SJSA1 (cell line): Measurements from ENCODE around the gene PRSS22. TPM values are rescaled to one million over a fixed set of nuclear protein-coding genes. Genes with fewer than 3 reads are reported as not detected.

Source experiments
- DNase-seq, 2 experiments: peaks; one replicate each; pipeline ENCODE4 v3.0.0-alpha.2; 2015 to 2020; ENCODE audit warnings: low spot score in 2 of 2, low read depth in 1 of 2
- H3K27ac ChIP-seq: fragments of 250-450 bp; sonication (Bioruptor Pico); 2 replicates; pipeline ENCODE4 v1.5.1; 2020; ENCODE audit warnings: mild to moderate bottlenecking, moderate library complexity
- H3K27me3 ChIP-seq: fragments of 250-450 bp; sonication (Bioruptor Pico); replicated peaks from 2 replicates; pipeline ENCODE4 v1.5.1; 2020; ENCODE audit warnings: mild to moderate bottlenecking, moderate library complexity
- H3K36me3 ChIP-seq: fragments of 250-450 bp; sonication (Bioruptor Pico); 2 replicates; pipeline ENCODE4 v1.5.1; 2020; ENCODE audit warnings: mild to moderate bottlenecking
- H3K4me1 ChIP-seq: fragments of 250-450 bp; sonication (Bioruptor Pico); replicated peaks from 2 replicates; pipeline ENCODE4 v1.6.1; 2021; ENCODE audit warnings: mild to moderate bottlenecking
- H3K4me3 ChIP-seq: fragments of 250-450 bp; sonication (Bioruptor Pico); 2 replicates; pipeline ENCODE4 v1.5.1; 2020; ENCODE audit warnings: mild to moderate bottlenecking
- H3K9me3 ChIP-seq: fragments of 250-450 bp; sonication (Bioruptor Pico); replicated peaks from 2 replicates; pipeline ENCODE4 v1.5.1; 2020; ENCODE audit warnings: mild to moderate bottlenecking
- total RNA-seq: library from RNA; depleted of rRNA; stranded (reverse); fragments of >200 nt; shearing (Covaris generic); gene quantifications from 2 replicates; pipeline ENCODE4 v1.2.3, GENCODE V29; 2014

Gene PRSS22
- total RNA-seq, 1 experiment from 2014 or later: not detected

GRCh38 chr16:2852003-2852730 is 5.8 kb downstream of the PRSS22 start:
- H3K4me1 ChIP-seq: peaks cover under 1% of the 10 kb centered on the region
- H3K4me3 ChIP-seq: no peak overlapping the region
- no peaks in the 10 kb centered on the region for H3K36me3 ChIP-seq
- H3K27ac ChIP-seq: no peak overlapping the region
- no peak for DNase-seq
- peaks cover 3% of the 10 kb centered on the region for H3K27me3 ChIP-seq
- peaks cover 9% of the 10 kb centered on the region; the same call in 1 of the 2 replicates for H3K9me3 ChIP-seq

GRCh38 chr16:2848933-2849725 is 8.8 kb downstream of the PRSS22 start:
- no peak overlapping the region for H3K4me3 ChIP-seq
- no peak overlapping the region for H3K27ac ChIP-seq

GRCh38 chr16:2846511-2847310 is 11.3 kb downstream of the PRSS22 start:
- H3K36me3 ChIP-seq: no peaks in the 10 kb centered on the region
- no peak overlapping the region for H3K4me3 ChIP-seq
- no peak overlapping the region; the same call in 1 of the 2 replicates for H3K27ac ChIP-seq
- DNase-seq: peak in 1 of 2 experiments; percentile 28
- H3K4me1 ChIP-seq: peaks cover 11% of the 10 kb centered on the region
- H3K27me3 ChIP-seq: peaks cover 7% of the 10 kb centered on the region
- H3K9me3 ChIP-seq: no peaks in the 10 kb centered on the region

More at GRCh38 chr16:2848933-2849725, 8.8 kb downstream of the PRSS22 start:
- Histone ChIP-seq H3K36me3 (no peaks in the 10 kb centered on the region), H3K4me1 (peaks cover 11% of the 10 kb centered on the region), H3K27me3 (peaks cover 7% of the 10 kb centered on the region), H3K9me3 (peaks cover 9% of the 10 kb centered on the region; the same call in 1 of the 2 replicates)
- DNase-seq: no peak

GRCh38 chr16:2845116-2845515 is 12.9 kb downstream of the PRSS22 start:
- no peaks in the 10 kb centered on the region for H3K9me3 ChIP-seq
- no peak overlapping the region for H3K27ac ChIP-seq
- H3K4me3 ChIP-seq: no peak overlapping the region
- no peaks in the 10 kb centered on the region for H3K36me3 ChIP-seq
- H3K27me3 ChIP-seq: peaks cover 7% of the 10 kb centered on the region
- H3K4me1 ChIP-seq: peaks cover 11% of the 10 kb centered on the region
- DNase-seq: no peak

DNA sequence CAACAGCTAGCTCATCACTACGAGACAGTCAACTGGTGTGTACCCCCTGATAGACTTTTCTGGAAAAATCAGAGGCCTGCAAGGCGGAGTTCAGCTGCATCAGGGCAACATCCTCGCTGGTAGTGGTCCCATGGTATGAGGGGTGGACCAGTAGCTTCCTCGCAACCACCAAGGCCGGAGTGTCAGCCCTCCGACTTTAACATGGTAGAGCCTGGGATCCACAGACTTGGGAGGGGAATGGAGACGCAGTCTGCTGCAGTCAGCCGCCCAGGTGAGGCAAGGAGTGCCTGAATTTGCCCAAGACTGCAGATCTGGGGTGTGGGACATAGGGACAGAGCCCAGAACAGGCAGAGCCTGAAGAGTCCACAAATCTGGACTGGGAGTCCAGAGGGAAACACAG is 14.4 kb downstream of the PRSS22 start:
- no peak overlapping the region for H3K27ac ChIP-seq
- DNase-seq: no peak
- 0 out of 2 replicates have a peak, but pooled peaks cover 3% of the 10 kb centered on the region for H3K27me3 ChIP-seq
- H3K4me1 ChIP-seq: peaks cover 15% of the 10 kb centered on the region
- H3K9me3 ChIP-seq: no peaks in the 10 kb centered on the region
- no peak overlapping the region for H3K4me3 ChIP-seq
- no peaks in the 10 kb centered on the region for H3K36me3 ChIP-seq

DNA sequence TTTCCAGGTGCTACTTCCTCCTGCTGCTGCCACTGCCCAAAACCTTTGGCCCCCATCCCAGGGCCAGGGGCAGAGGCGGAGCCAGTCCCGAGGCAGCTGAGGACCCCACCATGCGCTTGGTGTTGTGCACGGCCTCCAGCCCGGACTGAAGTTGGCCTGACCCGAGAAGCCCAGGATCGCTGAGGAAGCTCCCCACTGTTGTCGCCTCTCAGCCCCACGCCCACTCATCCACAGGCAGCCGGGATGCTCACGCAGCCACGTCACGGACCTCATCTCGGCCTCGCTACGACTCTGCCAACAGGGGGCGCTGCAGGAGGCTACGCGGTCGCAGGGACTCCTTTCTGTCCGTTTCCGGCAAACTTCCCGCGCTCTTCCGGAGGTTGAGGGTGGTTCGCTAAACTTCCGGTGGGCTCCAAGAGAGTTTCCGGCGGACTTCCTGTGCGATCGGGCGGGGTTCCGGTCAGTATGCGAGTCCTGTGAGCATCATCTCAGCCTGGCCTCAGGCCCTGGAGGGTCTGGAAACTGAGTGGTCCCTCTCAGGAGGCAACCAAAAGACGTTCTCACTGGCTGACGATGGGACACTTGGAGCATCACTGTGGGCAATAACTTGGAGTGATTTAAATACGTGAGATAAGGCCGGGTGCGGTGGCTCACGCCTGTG is 15.5 kb downstream of the PRSS22 start:
- no peak overlapping the region for H3K27ac ChIP-seq
- no peak overlapping the region for H3K4me3 ChIP-seq
- H3K4me1 ChIP-seq: peaks cover 15% of the 10 kb centered on the region
- 0 out of 2 replicates have a peak, but pooled peaks cover 3% of the 10 kb centered on the region for H3K27me3 ChIP-seq
- DNase-seq: no peak
- H3K36me3 ChIP-seq: no peaks in the 10 kb centered on the region
- no peaks in the 10 kb centered on the region for H3K9me3 ChIP-seq

- H3K4me3 ChIP-seq: no peak overlapping the region
Measured at GRCh38 chr16:2841606-2842339, 16.2 kb downstream of the PRSS22 start.

GRCh38 chr16:2840914-2841313 is 17.1 kb downstream of the PRSS22 start:
- H3K4me1 ChIP-seq: peaks cover 17% of the 10 kb centered on the region
- no peaks in the 10 kb centered on the region for H3K27me3 ChIP-seq
- H3K4me3 ChIP-seq: no peak overlapping the region
- H3K9me3 ChIP-seq: no peaks in the 10 kb centered on the region
- H3K36me3 ChIP-seq: no peaks in the 10 kb centered on the region
- H3K27ac ChIP-seq: no peak overlapping the region
- DNase-seq: no peak

More at GRCh38 chr16:2841606-2842339, 16.2 kb downstream of the PRSS22 start:
- H3K27me3 ChIP-seq: 0 out of 2 replicates have a peak, but pooled peaks cover 3% of the 10 kb centered on the region
- H3K4me1 ChIP-seq: peaks cover 14% of the 10 kb centered on the region
- no peak overlapping the region for H3K27ac ChIP-seq
- no peak for DNase-seq
- H3K36me3 ChIP-seq: no peaks in the 10 kb centered on the region
- H3K9me3 ChIP-seq: no peaks in the 10 kb centered on the region

GRCh38 chr16:2839650-2840450 is 18.1 kb downstream of the PRSS22 start:
- DNase-seq: no peak
- H3K4me1 ChIP-seq: peaks cover 25% of the 10 kb centered on the region
- H3K27me3 ChIP-seq: no peaks in the 10 kb centered on the region
- H3K27ac ChIP-seq: no peak overlapping the region
- no peaks in the 10 kb centered on the region for H3K36me3 ChIP-seq
- no peaks in the 10 kb centered on the region for H3K9me3 ChIP-seq
- H3K4me3 ChIP-seq: no peak overlapping the region

GRCh38 chr16:2838928-2839327 is 19.0 kb downstream of the PRSS22 start:
- Histone ChIP-seq H3K9me3 (no peaks in the 10 kb centered on the region), H3K27me3 (no peaks in the 10 kb centered on the region), H3K4me3 (no peak overlapping the region), H3K36me3 (no peaks in the 10 kb centered on the region), H3K4me1 (peaks cover 25% of the 10 kb centered on the region), H3K27ac (no peak overlapping the region)
- peak; percentile 53 to 78 for DNase-seq

GRCh38 chr16:2836646-2837508 is 21.1 kb downstream of the PRSS22 start:
- Histone ChIP-seq H3K9me3 (no peaks in the 10 kb centered on the region), H3K4me3 (no peak overlapping the region), H3K36me3 (no peaks in the 10 kb centered on the region), H3K27me3 (no peaks in the 10 kb centered on the region), H3K4me1 (peaks cover 25% of the 10 kb centered on the region), H3K27ac (no peak overlapping the region)
- no peak for DNase-seq
